ENCODE results near the gene IQGAP2.

The IQGAP2 gene

GRCh38 chr5:76615759-76616158, 212.7 kb downstream of the IQGAP2 start:
- H3K36me3 ChIP-seq, result no peaks in the 10 kb centered on the region
- no peaks in the 10 kb centered on the region for H3K4me1 ChIP-seq
- H3K4me3 ChIP-seq (ENCODE audit: low read depth, low read length), result no peak overlapping the region
- no peak for TF ChIP-seq CTCF (IDR thresholded peaks at IDR 0.05; ENCODE audit: low read depth, low read length)
- H3K27me3 ChIP-seq, result no peaks in the 10 kb centered on the region; the same call in 1 of the 2 replicates
- no peak for DNase-seq
- no peaks in the 10 kb centered on the region for H3K9me3 ChIP-seq

GRCh38 chr5:76616206-76616605, 213.1 kb downstream of the IQGAP2 start:
- no peak for TF ChIP-seq CTCF (IDR thresholded peaks at IDR 0.05; ENCODE audit: low read depth, low read length)
- no peaks in the 10 kb centered on the region for H3K9me3 ChIP-seq
- no peaks in the 10 kb centered on the region for H3K4me1 ChIP-seq
- no peaks in the 10 kb centered on the region; the same call in 1 of the 2 replicates for H3K27me3 ChIP-seq
- H3K36me3 ChIP-seq, result no peaks in the 10 kb centered on the region
- no peak overlapping the region for H3K4me3 ChIP-seq (ENCODE audit: low read depth, low read length)
- no peak for DNase-seq

GRCh38 chr5:76617229-76617628, 214.1 kb downstream of the IQGAP2 start:
- H3K4me1 ChIP-seq, result no peaks in the 10 kb centered on the region
- H3K4me3 ChIP-seq (ENCODE audit: low read depth, low read length), result no peak overlapping the region
- no peak for DNase-seq
- TF ChIP-seq CTCF (IDR thresholded peaks at IDR 0.05; ENCODE audit: low read depth, low read length), result no peak
- peaks cover 4% of the 10 kb centered on the region for H3K27me3 ChIP-seq
- H3K9me3 ChIP-seq, result no peaks in the 10 kb centered on the region
- no peaks in the 10 kb centered on the region for H3K36me3 ChIP-seq

GRCh38 chr5:76617675-76618074, 214.6 kb downstream of the IQGAP2 start:
- H3K27me3 ChIP-seq, result peaks cover 5% of the 10 kb centered on the region
- H3K4me3 ChIP-seq (ENCODE audit: low read depth, low read length), result no peak overlapping the region
- no peaks in the 10 kb centered on the region for H3K4me1 ChIP-seq
- no peaks in the 10 kb centered on the region for H3K9me3 ChIP-seq
- no peak for TF ChIP-seq CTCF (IDR thresholded peaks at IDR 0.05; ENCODE audit: low read depth, low read length)
- DNase-seq, result no peak
- no peaks in the 10 kb centered on the region for H3K36me3 ChIP-seq

- H3K9me3 ChIP-seq, result no peaks in the 10 kb centered on the region
- H3K27me3 ChIP-seq, result peaks cover 5% of the 10 kb centered on the region
- TF ChIP-seq CTCF (IDR thresholded peaks at IDR 0.05; ENCODE audit: low read depth, low read length), result no peak
- H3K4me1 ChIP-seq, result no peaks in the 10 kb centered on the region
- DNase-seq, result no peak
- H3K36me3 ChIP-seq, result no peaks in the 10 kb centered on the region
- no peak overlapping the region for H3K4me3 ChIP-seq (ENCODE audit: low read depth, low read length)
Observed at GRCh38 chr5:76620166-76620565, 217.1 kb downstream of the IQGAP2 start.

- peaks cover 5% of the 10 kb centered on the region for H3K27me3 ChIP-seq
- no peak for DNase-seq
- no peaks in the 10 kb centered on the region for H3K4me1 ChIP-seq
- H3K36me3 ChIP-seq, result no peaks in the 10 kb centered on the region
- no peak for TF ChIP-seq CTCF (IDR thresholded peaks at IDR 0.05; ENCODE audit: low read depth, low read length)
- no peak overlapping the region for H3K4me3 ChIP-seq (ENCODE audit: low read depth, low read length)
- no peaks in the 10 kb centered on the region for H3K9me3 ChIP-seq
Observed at GRCh38 chr5:76622076-76622475, 219.0 kb downstream of the IQGAP2 start.
